Neural progenitor cell (in vitro differentiated cells): Measurements from ENCODE around the gene NRBF2. TPM values are rescaled to one million over a fixed set of nuclear protein-coding genes. Genes with fewer than 3 reads are reported as not detected.

Experiments
- DNase-seq: peaks from one replicate; pipeline ENCODE4 v3.0.0-alpha.2; 2016; ENCODE audit warnings: low spot score
- H2AFZ ChIP-seq: fragments of 200-600 bp; sonication (generic); replicated peaks from 2 replicates; pipeline ENCODE4 v1.6.1; 2016; ENCODE audit warnings: antibody characterized with exemption
- H3F3A ChIP-seq: fragments of 200-600 bp; sonication (generic); 2 replicates; pipeline ENCODE4 v1.6.1; 2016; ENCODE audit warnings: antibody characterized with exemption, low read depth
- H3K27ac ChIP-seq: fragments of 200-600 bp; sonication (generic); 2 replicates; pipeline ENCODE4 v1.5.1; 2016; ENCODE audit warnings: mild to moderate bottlenecking
- H3K27me3 ChIP-seq: fragments of 200-600 bp; sonication (generic); 2 replicates; pipeline ENCODE4 v1.6.1; 2016; ENCODE audit warnings: mild to moderate bottlenecking, moderate library complexity
- H3K36me3 ChIP-seq: fragments of 200-600 bp; sonication (generic); 2 replicates; pipeline ENCODE4 v1.5.1; 2016
- H3K4me1 ChIP-seq: fragments of 200-600 bp; sonication (generic); 2 replicates; pipeline ENCODE4 v1.6.1; 2016; ENCODE audit warnings: mixed run types
- H3K4me2 ChIP-seq: fragments of 200-600 bp; sonication (generic); 2 replicates; pipeline ENCODE4 v1.6.1; 2016
- H3K4me3 ChIP-seq: fragments of 200-600 bp; sonication (generic); 2 replicates; pipeline ENCODE4 v1.5.1; 2016
- H3K79me2 ChIP-seq: fragments of 200-600 bp; sonication (generic); 2 replicates; pipeline ENCODE4 v1.6.1; 2016; ENCODE audit warnings: low read depth
- H3K9ac ChIP-seq: fragments of 200-600 bp; sonication (generic); 2 replicates; pipeline ENCODE4 v1.6.1; 2016
- H3K9me3 ChIP-seq: fragments of 200-600 bp; sonication (generic); 2 replicates; pipeline ENCODE4 v1.5.1; 2016; ENCODE audit warnings: low read depth
- H4K20me1 ChIP-seq: fragments of 200-600 bp; sonication (generic); 2 replicates; pipeline ENCODE4 v1.6.1; 2016; ENCODE audit warnings: low read depth
- H3K27ac Mint-ChIP-seq: 3 replicates; pipeline ENCODE4 v1.8.0; 2021; ENCODE audit warnings: mixed read lengths
- H3K27me3 Mint-ChIP-seq: 2 replicates; pipeline ENCODE4 v1.8.0; 2022; ENCODE audit warnings: low read depth, mild to moderate bottlenecking, inconsistent platforms, moderate library complexity, mixed read lengths; ENCODE audit not compliant: insufficient read depth
- H3K36me3 Mint-ChIP-seq: 3 replicates; pipeline ENCODE4 v1.8.0; 2021; ENCODE audit warnings: mixed read lengths
- H3K4me1 Mint-ChIP-seq: 3 replicates; pipeline ENCODE4 v1.8.0; 2021; ENCODE audit warnings: mixed read lengths
- H3K4me3 Mint-ChIP-seq: 3 replicates; pipeline ENCODE4 v1.8.0; 2021; ENCODE audit warnings: mild to moderate bottlenecking, moderate library complexity, mixed read lengths
- H3K9me3 Mint-ChIP-seq: 3 replicates; pipeline ENCODE4 v1.8.0; 2020; ENCODE audit warnings: mixed read lengths
- EZH2 ChIP-seq: fragments of 200-600 bp; sonication (generic); IDR thresholded peaks from 2 replicates; pipeline ENCODE4 v1.6.1; 2017; ENCODE audit warnings: antibody characterized with exemption, mild to moderate bottlenecking, moderate library complexity
- EZH2phosphoT487 ChIP-seq: fragments of 200-600 bp; sonication (generic); IDR thresholded peaks from 2 replicates; pipeline ENCODE4 v1.6.1; 2017; ENCODE audit warnings: antibody characterized with exemption
- total RNA-seq: library from RNA; depleted of rRNA; stranded (reverse); fragments of >200 nt; gene quantifications from 2 replicates; pipeline ENCODE4 v1.2.3, GENCODE V29; 2015; ENCODE audit warnings: low replicate concordance
- TF ChIP-seq, protein P1 (sequence below): fragments of 200-600 bp; sonication (generic); IDR thresholded peaks from 2 replicates; pipeline ENCODE4 v1.5.1; 2017; ENCODE audit warnings: antibody characterized with exemption, mild to moderate bottlenecking

NRBF2 gene
- total RNA-seq, 1 donor from 2014 or later, result 37.8 TPM

GRCh38 chr10:63168821-63169462 lies 35.8 kb downstream of the NRBF2 start:
- no peaks in the 10 kb centered on the region for H3K9me3 Mint-ChIP-seq
- peaks cover 2% of the 10 kb centered on the region for H3K27me3 Mint-ChIP-seq
- Histone ChIP-seq H2AFZ (no peak overlapping the region), H3K79me2 (peaks cover 1% of the 10 kb centered on the region), H3K4me3 (no peak overlapping the region), H3K36me3 (peaks cover 9% of the 10 kb centered on the region), H3F3A (peaks cover 19% of the 10 kb centered on the region), H3K4me2 (no peak overlapping the region), H3K9ac (no peak overlapping the region), H3K27me3 (no peaks in the 10 kb centered on the region), H3K4me1 (no peaks in the 10 kb centered on the region), H3K9me3 (no peaks in the 10 kb centered on the region), H3K27ac (peak overlapping the region; percentile 17), H4K20me1 (no peaks in the 10 kb centered on the region)
- no peak for DNase-seq
- no peak overlapping the region for H3K4me3 Mint-ChIP-seq
- TF ChIP-seq, protein P1, sequence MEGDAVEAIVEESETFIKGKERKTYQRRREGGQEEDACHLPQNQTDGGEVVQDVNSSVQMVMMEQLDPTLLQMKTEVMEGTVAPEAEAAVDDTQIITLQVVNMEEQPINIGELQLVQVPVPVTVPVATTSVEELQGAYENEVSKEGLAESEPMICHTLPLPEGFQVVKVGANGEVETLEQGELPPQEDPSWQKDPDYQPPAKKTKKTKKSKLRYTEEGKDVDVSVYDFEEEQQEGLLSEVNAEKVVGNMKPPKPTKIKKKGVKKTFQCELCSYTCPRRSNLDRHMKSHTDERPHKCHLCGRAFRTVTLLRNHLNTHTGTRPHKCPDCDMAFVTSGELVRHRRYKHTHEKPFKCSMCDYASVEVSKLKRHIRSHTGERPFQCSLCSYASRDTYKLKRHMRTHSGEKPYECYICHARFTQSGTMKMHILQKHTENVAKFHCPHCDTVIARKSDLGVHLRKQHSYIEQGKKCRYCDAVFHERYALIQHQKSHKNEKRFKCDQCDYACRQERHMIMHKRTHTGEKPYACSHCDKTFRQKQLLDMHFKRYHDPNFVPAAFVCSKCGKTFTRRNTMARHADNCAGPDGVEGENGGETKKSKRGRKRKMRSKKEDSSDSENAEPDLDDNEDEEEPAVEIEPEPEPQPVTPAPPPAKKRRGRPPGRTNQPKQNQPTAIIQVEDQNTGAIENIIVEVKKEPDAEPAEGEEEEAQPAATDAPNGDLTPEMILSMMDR, result no peak
- TF ChIP-seq EZH2phosphoT487 (no peak), EZH2 (no peak)
- H3K27ac Mint-ChIP-seq, result no peak overlapping the region
- no peaks in the 10 kb centered on the region for H3K4me1 Mint-ChIP-seq
- H3K36me3 Mint-ChIP-seq, result peaks cover 23% of the 10 kb centered on the region

- H3K36me3 Mint-ChIP-seq, result peaks cover 27% of the 10 kb centered on the region
- peaks cover 2% of the 10 kb centered on the region for H3K27me3 Mint-ChIP-seq
- no peak overlapping the region for H3K4me2 ChIP-seq
- H3K9ac ChIP-seq, result no peak overlapping the region
- peaks cover 7% of the 10 kb centered on the region for H3K79me2 ChIP-seq
- H3K4me3 ChIP-seq, result no peak overlapping the region
- no peaks in the 10 kb centered on the region for H3K27me3 ChIP-seq
- peaks cover 13% of the 10 kb centered on the region for H3K36me3 ChIP-seq
- no peak for DNase-seq
- no peak overlapping the region for H3K4me3 Mint-ChIP-seq
- no peak overlapping the region for H2AFZ ChIP-seq
- no peak overlapping the region for H3K27ac Mint-ChIP-seq
- H3K9me3 ChIP-seq, result no peaks in the 10 kb centered on the region
- H3K4me1 ChIP-seq, result no peaks in the 10 kb centered on the region
- no peaks in the 10 kb centered on the region for H3K9me3 Mint-ChIP-seq
- peaks cover 19% of the 10 kb centered on the region for H3F3A ChIP-seq
- H4K20me1 ChIP-seq, result no peaks in the 10 kb centered on the region
- H3K4me1 Mint-ChIP-seq, result no peaks in the 10 kb centered on the region
- TF ChIP-seq EZH2, result no peak
- TF ChIP-seq, protein P1, result no peak
- no peak for TF ChIP-seq EZH2phosphoT487
- H3K27ac ChIP-seq, result no peak overlapping the region
Measured at GRCh38 chr10:63169624-63170023, 36.5 kb downstream of the NRBF2 start.

DNA sequence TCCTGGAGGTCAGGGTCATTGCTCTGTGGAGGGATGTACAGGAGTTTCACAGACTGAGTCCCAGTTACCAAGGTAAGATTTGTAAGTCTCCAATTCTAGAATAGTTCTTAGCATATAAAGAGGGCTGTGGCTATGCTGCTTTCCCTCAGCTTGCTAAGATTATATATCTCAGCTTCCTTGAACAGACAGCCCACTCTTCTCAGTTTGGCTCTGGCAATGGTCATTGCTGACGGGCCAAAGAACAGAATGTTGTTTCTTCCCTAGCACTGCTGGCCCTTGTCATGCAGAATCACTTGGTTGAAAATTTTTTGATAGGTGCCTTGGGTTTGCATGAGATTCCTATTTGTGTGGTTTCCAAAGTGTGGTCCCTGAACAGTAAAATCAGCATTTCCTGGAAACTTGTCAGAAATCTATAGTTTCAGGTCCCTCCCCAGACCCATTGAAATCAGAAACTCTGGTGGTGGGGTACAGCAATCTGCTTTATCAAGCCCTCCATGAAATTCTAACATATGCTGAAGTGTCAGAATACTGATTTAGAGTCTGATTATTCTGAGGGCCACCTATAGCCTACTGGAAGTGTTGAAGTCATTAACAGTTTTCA lies 38.2 kb downstream of the NRBF2 start:
- Histone ChIP-seq H4K20me1 (no peaks in the 10 kb centered on the region), H3K4me2 (no peak overlapping the region), H3K79me2 (peaks cover 7% of the 10 kb centered on the region), H3K36me3 (peaks cover 22% of the 10 kb centered on the region), H3K27me3 (no peaks in the 10 kb centered on the region), H3K4me3 (no peak overlapping the region), H3K27ac (no peak overlapping the region), H3K9ac (no peak overlapping the region), H3F3A (peaks cover 19% of the 10 kb centered on the region), H3K4me1 (no peaks in the 10 kb centered on the region), H2AFZ (no peak overlapping the region), H3K9me3 (no peaks in the 10 kb centered on the region)
- H3K27me3 Mint-ChIP-seq, result no peaks in the 10 kb centered on the region
- no peaks in the 10 kb centered on the region for H3K9me3 Mint-ChIP-seq
- no peak overlapping the region for H3K4me3 Mint-ChIP-seq
- H3K27ac Mint-ChIP-seq, result peak overlapping the region; percentile 57
- TF ChIP-seq, protein P1, result no peak
- TF ChIP-seq EZH2phosphoT487 (no peak), EZH2 (no peak)
- peaks cover 25% of the 10 kb centered on the region for H3K36me3 Mint-ChIP-seq
- no peaks in the 10 kb centered on the region for H3K4me1 Mint-ChIP-seq
- no peak for DNase-seq
